Measurements from ENCODE around the gene RELCH.

The RELCH gene

DNA sequence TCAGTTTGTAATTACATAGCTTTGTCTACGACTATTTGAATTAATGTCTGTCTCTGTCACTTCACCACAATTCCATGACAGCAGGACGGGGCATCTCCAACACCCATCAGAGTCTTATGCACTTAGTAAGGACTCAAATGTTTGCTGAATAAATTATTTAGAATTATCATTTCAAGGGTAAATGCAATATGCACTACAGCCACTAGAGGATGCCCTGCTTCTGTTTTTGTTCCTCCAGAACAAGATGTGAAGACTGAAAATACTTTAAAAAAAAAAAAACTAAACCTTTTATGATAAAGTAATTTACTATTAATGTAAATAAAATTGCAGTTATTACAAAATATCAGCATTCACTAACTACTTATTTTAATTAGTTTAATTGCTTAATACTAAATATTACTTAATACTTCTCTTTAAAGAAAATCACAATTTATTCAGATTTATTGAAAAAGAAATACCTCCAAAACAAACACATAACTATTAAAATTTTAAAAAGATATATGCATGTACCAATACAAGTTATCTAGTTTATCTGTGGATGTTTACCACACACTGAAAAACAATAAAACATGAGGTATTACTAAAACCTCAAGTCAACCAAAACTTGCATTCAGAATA lies 3.4 kb upstream of the RELCH start:
- no peaks in the 10 kb centered on the region for H3K36me3 ChIP-seq (ENCODE audit: control insufficient read depth, insufficient read depth, low read length)
- peak; percentile 96 for TF ChIP-seq CTCF (IDR thresholded peaks at IDR 0.05; ENCODE audit: insufficient read depth, low read length, poor library complexity, severe bottlenecking)
- no peaks in the 10 kb centered on the region for H3K27me3 ChIP-seq (replicated peaks; ENCODE audit: control insufficient read depth, insufficient read depth, low read length)
- no peak overlapping the region for H3K4me3 ChIP-seq (replicated peaks; ENCODE audit: low read depth, low read length)
- no peak for DNase-seq (ENCODE audit: extremely low read depth, insufficient read length)

GRCh38 chr18:62186499-62186773 lies 619 bp upstream of the RELCH start:
- DNase-seq (ENCODE audit: extremely low read depth, insufficient read length): no peak
- H3K4me3 ChIP-seq (replicated peaks; ENCODE audit: low read depth, low read length): peak overlapping the region; percentile 85
- no peak for TF ChIP-seq CTCF (IDR thresholded peaks at IDR 0.05; ENCODE audit: insufficient read depth, low read length, poor library complexity, severe bottlenecking)
- no peaks in the 10 kb centered on the region for H3K36me3 ChIP-seq (ENCODE audit: control insufficient read depth, insufficient read depth, low read length)
- no peaks in the 10 kb centered on the region for H3K27me3 ChIP-seq (replicated peaks; ENCODE audit: control insufficient read depth, insufficient read depth, low read length)

DNA sequence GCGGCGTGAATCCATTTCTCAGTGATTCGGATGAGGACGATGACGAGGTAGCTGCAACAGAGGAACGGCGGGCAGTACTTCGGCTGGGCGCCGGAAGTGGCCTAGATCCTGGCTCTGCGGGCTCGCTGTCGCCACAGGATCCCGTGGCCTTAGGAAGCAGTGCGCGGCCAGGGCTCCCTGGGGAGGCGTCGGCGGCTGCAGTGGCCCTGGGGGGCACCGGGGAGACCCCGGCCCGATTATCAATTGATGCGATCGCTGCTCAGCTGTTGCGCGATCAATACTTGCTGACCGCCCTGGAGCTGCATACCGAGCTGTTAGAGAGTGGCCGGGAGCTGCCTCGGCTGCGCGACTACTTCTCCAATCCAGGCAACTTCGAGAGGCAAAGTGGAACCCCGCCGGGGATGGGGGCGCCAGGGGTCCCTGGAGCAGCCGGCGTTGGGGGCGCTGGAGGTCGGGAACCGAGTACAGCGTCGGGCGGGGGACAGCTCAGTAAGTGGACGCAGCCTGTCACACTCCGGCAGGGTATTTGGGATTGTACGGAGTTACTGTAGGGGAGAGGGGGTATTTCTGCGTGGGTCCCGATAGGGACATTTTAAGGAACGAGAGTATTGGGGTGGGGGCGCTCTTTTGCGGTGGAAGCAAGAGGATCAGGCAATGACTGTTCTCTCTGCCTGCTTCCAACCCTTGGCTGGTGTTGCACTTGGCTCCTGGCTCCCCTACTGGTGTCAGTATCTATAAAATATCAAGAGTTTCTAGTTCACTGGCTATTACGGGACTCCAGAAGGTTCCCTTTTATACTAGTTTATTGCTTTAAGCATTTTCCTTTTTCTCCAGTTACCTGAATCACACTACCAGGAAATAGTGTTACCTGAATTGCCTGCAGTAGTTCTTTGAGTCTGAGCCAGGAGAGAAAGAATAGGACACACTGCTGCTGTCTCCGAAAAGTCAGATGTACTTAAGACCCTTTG lies 772 bp downstream of the RELCH start:
- Histone ChIP-seq H3K27me3 (replicated peaks; ENCODE audit: control insufficient read depth, insufficient read depth, low read length) (no peaks in the 10 kb centered on the region), H3K4me3 (replicated peaks; ENCODE audit: low read depth, low read length) (peak overlapping the region; percentile 85), H3K36me3 (ENCODE audit: control insufficient read depth, insufficient read depth, low read length) (no peaks in the 10 kb centered on the region)
- no peak for DNase-seq (ENCODE audit: extremely low read depth, insufficient read length)
- peak; percentile 10 for TF ChIP-seq CTCF (IDR thresholded peaks at IDR 0.05; ENCODE audit: insufficient read depth, low read length, poor library complexity, severe bottlenecking)

DNA sequence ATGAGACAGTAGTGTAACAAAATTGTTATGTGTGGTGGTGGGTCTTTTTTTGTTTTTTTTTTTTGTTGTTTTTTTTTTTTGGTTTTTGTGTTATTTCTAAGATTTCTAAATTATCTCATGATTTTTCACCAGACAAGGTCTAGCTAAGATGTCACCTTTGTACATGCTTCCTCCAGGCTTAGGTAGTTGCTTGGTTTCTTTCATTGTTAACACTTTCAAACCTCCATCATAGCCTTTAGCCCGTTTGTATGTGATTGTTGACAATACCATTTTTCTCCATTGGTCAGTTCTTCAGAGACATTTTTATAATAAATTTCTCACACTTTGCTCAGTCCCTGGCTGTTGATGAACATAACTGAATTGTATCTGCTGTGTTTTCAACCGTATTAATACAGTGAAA lies 2.2 kb downstream of the RELCH start:
- no peaks in the 10 kb centered on the region for H3K27me3 ChIP-seq (replicated peaks; ENCODE audit: control insufficient read depth, insufficient read depth, low read length)
- TF ChIP-seq CTCF (IDR thresholded peaks at IDR 0.05; ENCODE audit: insufficient read depth, low read length, poor library complexity, severe bottlenecking): no peak
- DNase-seq (ENCODE audit: extremely low read depth, insufficient read length): no peak
- no peaks in the 10 kb centered on the region for H3K36me3 ChIP-seq (ENCODE audit: control insufficient read depth, insufficient read depth, low read length)
- H3K4me3 ChIP-seq (replicated peaks; ENCODE audit: low read depth, low read length): peak overlapping the region; percentile 85

DNA sequence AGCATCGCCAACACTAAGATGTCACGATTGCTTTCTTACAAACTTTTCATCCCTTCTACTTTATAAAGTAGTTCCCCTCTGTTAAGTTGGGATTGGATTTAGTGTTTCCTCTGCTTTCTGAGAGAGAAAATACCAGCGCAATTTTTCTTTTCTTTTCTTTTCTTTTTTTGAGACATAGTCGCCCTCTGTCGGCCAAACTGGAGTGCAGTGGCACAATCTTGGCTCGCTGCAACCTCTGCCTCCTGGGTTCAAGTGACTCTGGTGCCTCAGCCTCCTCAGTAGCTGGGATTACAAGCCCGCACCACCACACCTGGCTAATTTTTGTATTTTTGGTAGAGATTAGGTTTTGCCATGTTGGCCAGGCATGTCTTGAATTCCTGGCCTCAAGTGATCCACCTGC lies 9.0 kb downstream of the RELCH start:
- Histone ChIP-seq H3K36me3 (ENCODE audit: control insufficient read depth, insufficient read depth, low read length) (no peaks in the 10 kb centered on the region; the same call in 1 of the 2 replicates), H3K27me3 (replicated peaks; ENCODE audit: control insufficient read depth, insufficient read depth, low read length) (no peaks in the 10 kb centered on the region), H3K4me3 (replicated peaks; ENCODE audit: low read depth, low read length) (no peak overlapping the region)
- TF ChIP-seq CTCF (IDR thresholded peaks at IDR 0.05; ENCODE audit: insufficient read depth, low read length, poor library complexity, severe bottlenecking): peak; percentile 3
- no peak for DNase-seq (ENCODE audit: extremely low read depth, insufficient read length)
